ENCODE measurements around the gene ZNRF4. TPM values are rescaled to one million over a fixed set of nuclear protein-coding genes. Genes with fewer than 3 reads are reported as not detected.

Gene ZNRF4
- total and polyA plus RNA-seq, 9 of the 15 experiments (the other 6 are each of a cell fraction or from before 2014, with no cell fraction given) = not detected

GRCh38 chr19:5452594-5453565, 2.3 kb upstream of the ZNRF4 start (continued):
- TF ChIP-seq, protein P1, sequence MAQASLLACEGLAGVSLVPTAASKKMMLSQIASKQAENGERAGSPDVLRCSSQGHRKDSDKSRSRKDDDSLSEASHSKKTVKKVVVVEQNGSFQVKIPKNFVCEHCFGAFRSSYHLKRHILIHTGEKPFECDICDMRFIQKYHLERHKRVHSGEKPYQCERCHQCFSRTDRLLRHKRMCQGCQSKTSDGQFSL (CRISPR knock-in tag; IDR thresholded peaks at IDR 0.05) = no peak
- TF ChIP-seq, protein P1 (tag; IDR thresholded peaks at IDR 0.05) = no peak
- TF ChIP-seq BCOR (IDR thresholded peaks at IDR 0.05) = peak; percentile 89; the same call in 1 of the 2 replicates
- TF ChIP-seq MBD2 (IDR thresholded peaks at IDR 0.05; ENCODE audit: borderline replicate concordance, low read depth) = peak; percentile 44; the same call in 1 of the 2 replicates
- TF ChIP-seq ZBTB7A (IDR thresholded peaks at IDR 0.05; ENCODE audit: borderline replicate concordance, control insufficient read depth, low read depth, low read length) = no peak
- TF ChIP-seq HLTF (IDR thresholded peaks at IDR 0.05) = peak; percentile 100
- TF ChIP-seq HCFC1 (IDR thresholded peaks at IDR 0.05; ENCODE audit: low read depth, low read length) = peak; percentile 90
- peak; percentile 75 to 81 for TF ChIP-seq SIX5 (IDR thresholded peaks at IDR 0.05; ENCODE audit: borderline replicate concordance in 1 of 2, insufficient read depth in 1 of 2, low read depth in 1 of 2, low read length in 2 of 2)
- peak; percentile 53 for TF ChIP-seq FOS (IDR thresholded peaks at IDR 0.05; ENCODE audit: extremely low read depth, insufficient read length)
- peak; percentile 46 for TF ChIP-seq NEUROD1 (IDR thresholded peaks at IDR 0.05; ENCODE audit: borderline replicate concordance, low read depth, low read length, partially characterized antibody)
- peak in 1 of 2 experiments; percentile 94 for TF ChIP-seq AFF1 (IDR thresholded peaks at IDR 0.05; ENCODE audit: low read depth in 1 of 2, partially characterized antibody in 2 of 2)
- no peak for TF ChIP-seq CREB1 (IDR thresholded peaks at IDR 0.05)
- TF ChIP-seq CREB1 (CRISPR knock-in tag; IDR thresholded peaks at IDR 0.05) = peak; percentile 14; the same call in 1 of the 2 replicates
- TF ChIP-seq CGGBP1 (CRISPR knock-in tag; IDR thresholded peaks at IDR 0.05) = no peak
- TF ChIP-seq KDM1A (IDR thresholded peaks at IDR 0.05) = peak in 1 of 2 experiments; percentile 43; a peak in 1 of 4 replicates
- TF ChIP-seq, protein P2, sequence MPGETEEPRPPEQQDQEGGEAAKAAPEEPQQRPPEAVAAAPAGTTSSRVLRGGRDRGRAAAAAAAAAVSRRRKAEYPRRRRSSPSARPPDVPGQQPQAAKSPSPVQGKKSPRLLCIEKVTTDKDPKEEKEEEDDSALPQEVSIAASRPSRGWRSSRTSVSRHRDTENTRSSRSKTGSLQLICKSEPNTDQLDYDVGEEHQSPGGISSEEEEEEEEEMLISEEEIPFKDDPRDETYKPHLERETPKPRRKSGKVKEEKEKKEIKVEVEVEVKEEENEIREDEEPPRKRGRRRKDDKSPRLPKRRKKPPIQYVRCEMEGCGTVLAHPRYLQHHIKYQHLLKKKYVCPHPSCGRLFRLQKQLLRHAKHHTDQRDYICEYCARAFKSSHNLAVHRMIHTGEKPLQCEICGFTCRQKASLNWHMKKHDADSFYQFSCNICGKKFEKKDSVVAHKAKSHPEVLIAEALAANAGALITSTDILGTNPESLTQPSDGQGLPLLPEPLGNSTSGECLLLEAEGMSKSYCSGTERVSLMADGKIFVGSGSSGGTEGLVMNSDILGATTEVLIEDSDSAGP (CRISPR knock-in tag; IDR thresholded peaks at IDR 0.05) = peak; percentile 97
- TF ChIP-seq NFYB (IDR thresholded peaks at IDR 0.05; ENCODE audit: extremely low read depth, insufficient read length) = peak; percentile 25
- TF ChIP-seq, protein P3, sequence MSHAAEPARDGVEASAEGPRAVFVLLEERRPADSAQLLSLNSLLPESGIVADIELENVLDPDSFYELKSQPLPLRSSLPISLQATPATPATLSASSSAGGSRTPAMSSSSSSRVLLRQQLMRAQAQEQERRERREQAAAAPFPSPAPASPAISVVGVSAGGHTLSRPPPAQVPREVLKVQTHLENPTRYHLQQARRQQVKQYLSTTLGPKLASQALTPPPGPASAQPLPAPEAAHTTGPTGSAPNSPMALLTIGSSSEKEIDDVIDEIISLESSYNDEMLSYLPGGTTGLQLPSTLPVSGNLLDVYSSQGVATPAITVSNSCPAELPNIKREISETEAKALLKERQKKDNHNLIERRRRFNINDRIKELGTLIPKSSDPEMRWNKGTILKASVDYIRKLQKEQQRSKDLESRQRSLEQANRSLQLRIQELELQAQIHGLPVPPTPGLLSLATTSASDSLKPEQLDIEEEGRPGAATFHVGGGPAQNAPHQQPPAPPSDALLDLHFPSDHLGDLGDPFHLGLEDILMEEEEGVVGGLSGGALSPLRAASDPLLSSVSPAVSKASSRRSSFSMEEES (CRISPR knock-in tag; IDR thresholded peaks at IDR 0.05) = peak; percentile 85
